K562 (cell line): ENCODE measurements around the gene CYS1. TPM values are rescaled to one million over a fixed set of nuclear protein-coding genes. Genes with fewer than 3 reads are reported as not detected.

Experiments used
- E2F8 ChIP-seq: fragments of 450-650 bp; IDR thresholded peaks from 2 replicates; pipeline ENCODE4 v1.7.1; 2018; ENCODE audit warnings: mild to moderate bottlenecking, low read depth; ENCODE audit not compliant: partially characterized antibody
- HDGF ChIP-seq: fragments of 450-650 bp; IDR thresholded peaks from 2 replicates; pipeline ENCODE4 v1.6.1; 2016
- HMGN3 ChIP-seq: IDR thresholded peaks from 2 replicates; pipeline ENCODE4 v1.6.1; 2011; ENCODE audit warnings: borderline replicate concordance, low read depth, mild to moderate bottlenecking, mixed read lengths, low read length; ENCODE audit not compliant: insufficient read length; ENCODE audit errors: extremely low read depth
- HMGXB4 ChIP-seq: sonication (generic); formaldehyde crosslinking; IDR thresholded peaks from 2 replicates; pipeline ENCODE4 v1.8.1; 2023; ENCODE audit warnings: mild to moderate bottlenecking, missing genetic modification reagents
- MCM3 ChIP-seq: fragments of 450-650 bp; IDR thresholded peaks from 2 replicates; pipeline ENCODE4 v1.6.1; 2016
- NONO ChIP-seq, 2 experiments: fragments of 200-400 bp in 1 of 2; fragments of 450-650 bp in 1 of 2; formaldehyde crosslinking in 1 of 2; IDR thresholded peaks; 2 replicates each; pipeline ENCODE4 v1.6.1; 2017; ENCODE audit warnings: low read depth in 2 of 2, mild to moderate bottlenecking in 2 of 2, moderate library complexity in 2 of 2, low read length in 1 of 2
- RAD21 ChIP-seq, 2 experiments: fragments of 250-450 bp in 1 of 2; fragments of 450-650 bp in 1 of 2; sonication (Bioruptor Pico) in 1 of 2; formaldehyde crosslinking in 1 of 2; IDR thresholded peaks in 1 of 2; conservative IDR thresholded peaks in 1 of 2; 2 replicates each; pipeline versions ENCODE4 v1.4.0 to v1.8.0; 2020 to 2022; ENCODE audit warnings: mild to moderate bottlenecking in 2 of 2, moderate library complexity in 1 of 2
- WHSC1 ChIP-seq: IDR thresholded peaks from one replicate; pipeline ENCODE4 v1.6.1; 2012; ENCODE audit warnings: low read length, control low read depth, inconsistent platforms
- ZBTB17 ChIP-seq: fragments of 450-650 bp; formaldehyde crosslinking; IDR thresholded peaks from 2 replicates; pipeline ENCODE4 v1.4.0; 2020; ENCODE audit warnings: mild to moderate bottlenecking
- polyA plus RNA-seq, 8 experiments: library from polyadenylated mRNA; depleted of rRNA in 4 of 8; stranded (reverse) in 5 of 8; unstranded in 3 of 8; fragments of >200 nt; fragmentation: Nextera tagmentation in 2 of 8; fragmentation: Illumina TruSeq in 1 of 8; extraction: Ambion mirVana in 2 of 8; extraction: Trizol in 1 of 8; gene quantifications; 2 replicates each; pipeline versions ENCODE4 v1.2.1 to v1.2.3, GENCODE V29; 2011 to 2014; ENCODE audit warnings: inconsistent platforms in 1 of 8, missing spikeins in 1 of 8
- total RNA-seq, 7 experiments: library from RNA; depleted of rRNA in 6 of 7; stranded (reverse); fragments of >200 nt in 6 of 7; fragmentation: Illumina TruSeq in 2 of 7; extraction: Trizol in 2 of 7; gene quantifications; 2 replicates each; pipeline versions ENCODE4 v1.2.1 to v1.2.3, GENCODE V29; 2011 to 2021; ENCODE audit warnings: low replicate concordance in 1 of 7
- TF ChIP-seq, protein P1 (sequence below), 3 experiments: IDR thresholded peaks in 2 of 3; conservative IDR thresholded peaks in 1 of 3; 2 replicates each; pipeline ENCODE4 v1.5.1; 2011 to 2012; ENCODE audit warnings: low read length in 3 of 3, mild to moderate bottlenecking in 3 of 3, control low read depth in 2 of 3, improper control_type of control experiment in 1 of 3, inconsistent platforms in 1 of 3, low read depth in 1 of 3, mixed read lengths in 1 of 3, moderate library complexity in 1 of 3; ENCODE audit not compliant: insufficient read depth in 2 of 3
- TF ChIP-seq, protein P2 (sequence below): IDR thresholded peaks from 2 replicates; pipeline ENCODE4 v1.6.1; 2011; ENCODE audit warnings: borderline replicate concordance, low read depth, mild to moderate bottlenecking, moderate library complexity, low read length; ENCODE audit not compliant: insufficient read depth, poor library complexity, severe bottlenecking

The CYS1 gene
- total and polyA plus RNA-seq, 9 of the 15 experiments (the other 6 are each of a cell fraction or from before 2014, with no cell fraction given): 0.11 to 0.13 TPM; not detected in 7

DNA sequence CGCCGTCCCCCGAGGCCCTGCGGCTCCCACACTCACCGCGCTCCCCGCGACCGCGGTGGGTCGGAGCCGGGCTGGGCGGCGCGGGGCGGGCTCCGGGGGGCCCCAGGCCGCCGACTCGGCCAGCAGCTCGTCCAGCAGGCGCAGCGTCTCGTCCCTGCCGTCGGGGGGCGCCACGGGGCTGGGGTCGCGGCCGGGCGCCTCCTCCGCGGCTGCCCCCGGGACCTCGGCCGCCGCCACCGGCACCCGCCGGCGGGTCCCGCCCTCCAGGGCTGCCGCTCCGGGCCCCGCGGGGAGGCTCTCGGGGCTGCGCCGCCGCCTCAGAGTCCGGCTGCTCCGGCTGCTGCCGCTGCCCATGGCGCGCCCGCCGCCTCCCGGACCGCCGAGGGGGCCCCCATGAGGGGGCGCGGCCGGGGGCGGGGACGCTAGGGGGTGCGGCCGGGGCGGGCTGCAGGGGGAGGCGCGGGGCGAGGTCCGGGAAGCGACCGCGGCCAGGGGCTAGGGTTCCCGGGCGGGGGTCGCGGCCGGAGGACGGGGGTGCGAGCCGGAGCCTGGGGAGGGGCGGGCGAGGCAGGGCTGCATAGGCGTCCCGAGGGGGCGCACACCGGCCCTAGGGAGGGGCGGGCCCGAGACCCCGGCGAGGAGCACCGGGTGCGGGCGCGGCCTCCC lies at the start of gene CYS1 (continued):
- TF ChIP-seq, protein P1, sequence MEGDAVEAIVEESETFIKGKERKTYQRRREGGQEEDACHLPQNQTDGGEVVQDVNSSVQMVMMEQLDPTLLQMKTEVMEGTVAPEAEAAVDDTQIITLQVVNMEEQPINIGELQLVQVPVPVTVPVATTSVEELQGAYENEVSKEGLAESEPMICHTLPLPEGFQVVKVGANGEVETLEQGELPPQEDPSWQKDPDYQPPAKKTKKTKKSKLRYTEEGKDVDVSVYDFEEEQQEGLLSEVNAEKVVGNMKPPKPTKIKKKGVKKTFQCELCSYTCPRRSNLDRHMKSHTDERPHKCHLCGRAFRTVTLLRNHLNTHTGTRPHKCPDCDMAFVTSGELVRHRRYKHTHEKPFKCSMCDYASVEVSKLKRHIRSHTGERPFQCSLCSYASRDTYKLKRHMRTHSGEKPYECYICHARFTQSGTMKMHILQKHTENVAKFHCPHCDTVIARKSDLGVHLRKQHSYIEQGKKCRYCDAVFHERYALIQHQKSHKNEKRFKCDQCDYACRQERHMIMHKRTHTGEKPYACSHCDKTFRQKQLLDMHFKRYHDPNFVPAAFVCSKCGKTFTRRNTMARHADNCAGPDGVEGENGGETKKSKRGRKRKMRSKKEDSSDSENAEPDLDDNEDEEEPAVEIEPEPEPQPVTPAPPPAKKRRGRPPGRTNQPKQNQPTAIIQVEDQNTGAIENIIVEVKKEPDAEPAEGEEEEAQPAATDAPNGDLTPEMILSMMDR (IDR thresholded peaks at IDR 0.05 in 2 of 3, conservative IDR thresholded peaks at IDR 0.05 in 1 of 3; ENCODE audit: insufficient read depth in 2 of 3, low read depth in 1 of 3, low read length in 3 of 3): peak in 2 of 3 experiments; percentile 38 to 47; a peak in 2 of 6 replicates
- TF ChIP-seq WHSC1: no peak
- TF ChIP-seq HDGF: no peak
- 0 out of 4 replicates have a peak, but pooled peaks of 1 of the 2 experiments have one; percentile 32 for TF ChIP-seq NONO (IDR thresholded peaks at IDR 0.05; ENCODE audit: low read depth in 2 of 2, low read length in 1 of 2)
- TF ChIP-seq MCM3: no peak
- TF ChIP-seq RAD21 (CRISPR knock-in tag; conservative IDR thresholded peaks at IDR 0.05 in 1 of 2, IDR thresholded peaks at IDR 0.05 in 1 of 2): peak in 1 of 2 experiments; percentile 49; a peak in 2 of 4 replicates
- no peak for TF ChIP-seq ZBTB17 (CRISPR knock-in tag)
- TF ChIP-seq HMGN3: peak; percentile 12
- no peak for TF ChIP-seq E2F8
- TF ChIP-seq, protein P2, sequence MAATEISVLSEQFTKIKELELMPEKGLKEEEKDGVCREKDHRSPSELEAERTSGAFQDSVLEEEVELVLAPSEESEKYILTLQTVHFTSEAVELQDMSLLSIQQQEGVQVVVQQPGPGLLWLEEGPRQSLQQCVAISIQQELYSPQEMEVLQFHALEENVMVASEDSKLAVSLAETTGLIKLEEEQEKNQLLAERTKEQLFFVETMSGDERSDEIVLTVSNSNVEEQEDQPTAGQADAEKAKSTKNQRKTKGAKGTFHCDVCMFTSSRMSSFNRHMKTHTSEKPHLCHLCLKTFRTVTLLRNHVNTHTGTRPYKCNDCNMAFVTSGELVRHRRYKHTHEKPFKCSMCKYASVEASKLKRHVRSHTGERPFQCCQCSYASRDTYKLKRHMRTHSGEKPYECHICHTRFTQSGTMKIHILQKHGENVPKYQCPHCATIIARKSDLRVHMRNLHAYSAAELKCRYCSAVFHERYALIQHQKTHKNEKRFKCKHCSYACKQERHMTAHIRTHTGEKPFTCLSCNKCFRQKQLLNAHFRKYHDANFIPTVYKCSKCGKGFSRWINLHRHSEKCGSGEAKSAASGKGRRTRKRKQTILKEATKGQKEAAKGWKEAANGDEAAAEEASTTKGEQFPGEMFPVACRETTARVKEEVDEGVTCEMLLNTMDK: peak; percentile 31
- no peak for TF ChIP-seq HMGXB4 (CRISPR knock-in tag)
